CD4-positive, alpha-beta T cell treated with Interleukin-10 for 1 hour (primary cell): Measurements from ENCODE around the gene FAM89A.
"Not testable (repeated sequence)": the region's sequence is repeated elsewhere in the genome, so short reads cannot be mapped to it uniquely, and the experiment has no call there.

Source experiments
- DNase-seq: peaks from one replicate; pipeline ENCODE4 v3.0.0-alpha.2; 2020

The FAM89A gene

GRCh38 chr1:231028682-231029081 is 11.4 kb downstream of the FAM89A start:
- no peak for DNase-seq

- no peak for DNase-seq
Measured at GRCh38 chr1:231027971-231028370, 12.1 kb downstream of the FAM89A start.

GRCh38 chr1:231027136-231027925 is 12.7 kb downstream of the FAM89A start:
- no peak for DNase-seq

- DNase-seq: no peak
Measured at GRCh38 chr1:231026576-231026975, 13.5 kb downstream of the FAM89A start.

GRCh38 chr1:231023150-231023549 is 16.9 kb downstream of the FAM89A start:
- no peak for DNase-seq

- DNase-seq: not testable (repeated sequence)
Measured at GRCh38 chr1:231022543-231022942, 17.5 kb downstream of the FAM89A start.

GRCh38 chr1:231021540-231022031 is 18.5 kb downstream of the FAM89A start:
- no peak for DNase-seq

- DNase-seq: no peak
Measured at GRCh38 chr1:231020816-231021215, 19.2 kb downstream of the FAM89A start.

- DNase-seq: no peak
Measured at GRCh38 chr1:231020139-231020601, 19.9 kb downstream of the FAM89A start.

- no peak for DNase-seq
Measured at GRCh38 chr1:231019711-231020110, 20.3 kb downstream of the FAM89A start.

GRCh38 chr1:231016966-231017365 is 23.1 kb downstream of the FAM89A start:
- no peak for DNase-seq

- no peak for DNase-seq
Measured at GRCh38 chr1:231016234-231016633, 23.8 kb downstream of the FAM89A start.

GRCh38 chr1:231013391-231014015 is 26.6 kb downstream of the FAM89A start:
- no peak for DNase-seq

- DNase-seq: no peak
Measured at GRCh38 chr1:231011963-231012362, 28.1 kb downstream of the FAM89A start.

- no peak for DNase-seq
Measured at GRCh38 chr1:231011360-231011759, 28.7 kb downstream of the FAM89A start.

- not testable (repeated sequence) for DNase-seq
Measured at GRCh38 chr1:231007535-231007934, 32.5 kb downstream of the FAM89A start.

GRCh38 chr1:231001892-231002291 is 38.2 kb downstream of the FAM89A start:
- DNase-seq: no peak

- DNase-seq: no peak
Measured at GRCh38 chr1:231000639-231001038, 39.4 kb downstream of the FAM89A start.

GRCh38 chr1:231000201-231000600 is 39.9 kb downstream of the FAM89A start:
- DNase-seq: no peak

- DNase-seq: no peak
Measured at GRCh38 chr1:230994860-230995259, 45.2 kb downstream of the FAM89A start.

GRCh38 chr1:230992100-230992774 is 47.8 kb downstream of the FAM89A start:
- no peak for DNase-seq

- DNase-seq: no peak
Measured at GRCh38 chr1:230987448-230987847, 52.6 kb downstream of the FAM89A start.

GRCh38 chr1:230986976-230987375 is 53.1 kb downstream of the FAM89A start:
- no peak for DNase-seq

GRCh38 chr1:230985711-230986110 is 54.3 kb downstream of the FAM89A start:
- DNase-seq: no peak
